ENCODE data around the gene MXD1.
"Not testable (repeated sequence)": the region's sequence is repeated elsewhere in the genome, so short reads cannot be mapped to it uniquely, and the experiment has no call there.

MXD1 gene, protein sequence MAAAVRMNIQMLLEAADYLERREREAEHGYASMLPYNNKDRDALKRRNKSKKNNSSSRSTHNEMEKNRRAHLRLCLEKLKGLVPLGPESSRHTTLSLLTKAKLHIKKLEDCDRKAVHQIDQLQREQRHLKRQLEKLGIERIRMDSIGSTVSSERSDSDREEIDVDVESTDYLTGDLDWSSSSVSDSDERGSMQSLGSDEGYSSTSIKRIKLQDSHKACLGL

DNA sequence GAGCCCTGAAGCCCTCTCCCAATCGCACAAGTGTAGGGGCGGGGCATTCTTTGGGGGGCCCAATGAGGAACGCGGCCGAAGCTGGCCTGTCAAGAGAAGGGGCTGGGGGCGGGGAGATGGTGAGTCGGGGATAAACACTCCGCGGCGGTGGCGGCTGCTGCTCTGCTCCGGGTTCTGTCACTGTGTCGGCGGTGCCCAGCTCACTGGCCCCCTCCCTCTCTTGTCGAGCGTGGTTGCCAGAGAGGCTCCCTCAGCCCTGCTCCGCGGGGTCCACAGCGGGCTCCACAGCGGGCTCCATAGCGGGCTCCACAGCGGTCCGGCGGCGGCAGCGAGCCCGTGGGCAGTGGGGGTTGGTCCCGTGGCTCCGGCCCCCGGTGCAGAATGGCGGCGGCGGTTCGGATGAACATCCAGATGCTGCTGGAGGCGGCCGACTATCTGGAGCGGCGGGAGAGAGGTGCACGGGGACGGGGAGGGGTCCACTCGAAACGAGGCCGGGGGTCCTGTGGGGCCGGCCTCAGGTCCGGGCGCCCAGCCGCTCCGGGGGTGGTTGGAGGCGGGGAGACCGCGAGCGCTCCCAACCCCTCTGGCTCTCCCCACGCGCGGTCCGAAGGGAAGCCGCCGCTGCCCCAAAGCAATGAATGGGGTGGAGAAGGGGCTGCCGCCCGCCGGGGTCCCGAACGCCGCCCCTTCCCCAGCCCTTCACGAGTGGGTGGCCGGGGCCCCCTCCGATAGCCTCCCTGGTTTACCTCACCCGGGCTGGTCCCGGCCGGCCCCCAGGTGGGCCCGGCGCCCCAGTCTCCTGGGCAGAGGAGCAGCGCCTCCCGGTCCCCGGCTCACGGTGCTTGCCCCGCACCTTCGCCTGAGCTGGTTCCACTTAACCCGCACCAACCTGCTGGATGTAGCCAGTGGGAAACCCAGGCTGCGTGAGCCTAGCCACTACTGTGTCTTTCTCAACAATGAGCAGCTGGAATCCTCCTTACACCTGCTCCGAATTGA, at the start of gene MXD1:
Gene MXD1, plus strand, starts transcription at position 160 of the 996 bp plus-strand sequence. Its CDS starts 222 bp downstream, at position 382.
- no peak for DNase-seq (ENCODE audit: low read depth)

DNA sequence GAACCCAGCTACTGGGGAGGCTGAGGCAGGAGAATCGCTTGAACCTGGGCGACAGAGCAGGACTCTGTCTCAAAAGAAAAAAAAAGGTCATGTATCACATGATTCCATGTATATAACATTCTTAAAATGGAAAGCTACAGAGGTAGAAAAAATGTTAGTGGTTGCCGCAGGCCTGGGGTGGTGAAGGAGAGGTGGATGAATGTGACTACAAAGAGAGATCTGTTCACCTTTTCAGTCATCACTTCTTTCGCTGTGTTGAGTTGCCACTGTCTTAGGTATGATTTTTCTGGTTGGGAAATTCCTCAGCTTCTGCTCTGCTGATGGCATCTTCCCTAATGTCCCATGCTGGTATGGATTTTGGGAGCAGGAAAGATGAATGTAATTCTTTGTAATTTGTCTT, 26.5 kb upstream of the MXD1 start:
- DNase-seq (ENCODE audit: low read depth), result no peak

DNA sequence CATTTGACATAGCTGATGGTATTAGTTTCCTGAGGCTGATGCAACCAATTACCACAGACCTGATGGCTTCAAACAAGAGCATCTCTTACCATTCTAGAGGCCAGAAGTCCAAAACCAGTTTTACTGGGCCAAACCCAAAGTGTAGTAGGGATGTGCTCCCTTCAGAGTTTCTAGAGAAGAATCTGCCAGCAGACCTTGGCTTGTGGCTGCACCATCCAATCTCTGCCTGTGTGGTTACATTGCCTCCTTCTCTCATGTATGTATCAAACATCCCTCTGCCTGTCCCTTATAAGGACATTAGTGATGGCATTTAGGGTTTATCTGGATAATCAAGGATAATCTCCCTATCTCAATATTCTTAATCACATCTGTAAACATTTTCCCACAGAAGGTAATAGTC, 25.6 kb upstream of the MXD1 start:
- DNase-seq (ENCODE audit: low read depth), result no peak

DNA sequence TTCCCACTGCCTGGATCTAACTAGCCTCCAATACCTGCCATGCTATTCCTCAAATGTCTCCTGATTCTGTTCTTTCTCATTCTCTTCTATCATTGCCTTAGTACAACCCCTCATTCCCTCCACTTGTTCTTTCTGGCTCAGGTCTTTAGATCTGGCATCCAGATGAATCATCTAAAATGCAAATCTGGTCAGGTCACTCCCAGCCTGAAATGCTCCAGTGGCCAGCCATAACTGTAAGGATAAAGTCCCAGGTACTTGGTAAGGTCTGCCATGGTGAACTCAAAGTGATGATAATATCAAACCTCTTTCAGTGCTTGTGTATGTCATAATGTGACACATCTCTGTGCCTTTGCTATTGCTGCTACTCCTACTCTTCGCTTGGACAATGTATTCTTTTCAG, 24.0 kb upstream of the MXD1 start:
- no peak for DNase-seq (ENCODE audit: low read depth)

DNA sequence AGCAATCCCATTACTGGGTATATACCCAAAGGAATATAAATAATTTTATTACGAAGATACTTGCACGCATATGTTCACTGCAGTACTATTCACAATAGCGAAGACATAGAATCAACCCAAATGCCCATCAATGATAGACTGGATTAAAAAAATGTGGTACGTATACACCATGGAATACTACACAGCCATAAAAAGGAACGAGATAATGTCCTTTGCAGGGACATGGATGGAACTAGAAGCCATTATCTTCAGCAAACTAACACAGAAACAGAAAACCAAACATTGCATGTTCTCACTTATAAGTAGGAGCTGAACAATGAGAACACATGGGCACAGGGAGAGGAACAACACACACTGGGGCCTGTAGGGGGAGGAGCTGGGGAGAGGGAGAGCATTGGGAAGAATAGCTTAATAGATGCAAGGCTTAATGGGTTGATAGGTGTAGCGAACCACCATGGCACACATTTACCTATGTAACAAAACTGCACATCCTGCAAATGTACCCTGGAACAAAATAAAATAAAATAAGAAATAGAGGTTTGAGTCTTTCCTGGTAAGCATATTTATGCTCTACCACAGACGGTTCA, 22.0 kb upstream of the MXD1 start:
- not testable (repeated sequence) for DNase-seq (ENCODE audit: low read depth)

DNA sequence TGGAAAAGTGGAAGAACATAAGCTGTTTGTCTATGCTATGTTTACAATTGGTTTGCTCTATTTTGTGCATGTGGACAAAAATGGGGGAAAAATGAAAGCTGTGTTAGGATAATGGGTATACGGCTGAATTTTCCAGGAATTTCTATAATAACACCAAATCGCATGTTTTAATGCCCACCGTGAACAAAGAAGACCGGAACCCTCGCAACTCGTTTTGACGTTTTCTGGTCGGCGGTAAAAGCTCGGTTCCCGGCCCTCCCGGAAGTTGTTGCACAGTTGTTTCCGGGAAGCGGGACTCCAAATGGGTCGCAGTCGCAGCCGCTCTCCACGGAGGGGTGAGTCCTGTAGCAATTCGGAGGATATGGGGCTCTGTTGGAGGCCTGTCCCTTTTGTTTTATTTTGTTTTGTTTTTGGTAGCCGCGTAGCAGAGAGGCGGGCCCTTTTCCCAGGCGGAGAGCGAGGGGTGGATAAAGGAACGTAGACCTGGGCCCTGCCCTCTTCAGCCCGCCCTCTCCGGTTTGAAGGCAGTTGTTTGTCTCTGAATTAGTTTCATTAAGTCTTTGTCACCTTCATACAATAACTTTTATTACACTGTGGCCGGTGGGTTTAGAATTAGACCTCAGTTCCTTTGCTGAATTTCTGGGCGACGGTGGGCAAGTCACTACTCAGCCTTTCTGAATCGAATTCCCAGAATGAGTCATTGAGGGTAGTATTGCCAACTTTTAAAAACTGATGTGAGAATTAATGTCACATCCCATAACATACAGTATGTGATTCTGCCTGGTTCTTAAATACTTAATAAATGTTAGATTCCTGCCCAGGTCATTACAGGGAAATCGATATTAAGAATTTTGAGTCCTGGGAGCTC, 21.0 kb upstream of the MXD1 start, which contains the start of gene SNRNP27:
Gene SNRNP27, plus strand, starts transcription at position 273 of the 868 bp plus-strand sequence. Its CDS starts 29 bp downstream, at position 302.
- peak; percentile 58 for DNase-seq (ENCODE audit: low read depth)

DNA sequence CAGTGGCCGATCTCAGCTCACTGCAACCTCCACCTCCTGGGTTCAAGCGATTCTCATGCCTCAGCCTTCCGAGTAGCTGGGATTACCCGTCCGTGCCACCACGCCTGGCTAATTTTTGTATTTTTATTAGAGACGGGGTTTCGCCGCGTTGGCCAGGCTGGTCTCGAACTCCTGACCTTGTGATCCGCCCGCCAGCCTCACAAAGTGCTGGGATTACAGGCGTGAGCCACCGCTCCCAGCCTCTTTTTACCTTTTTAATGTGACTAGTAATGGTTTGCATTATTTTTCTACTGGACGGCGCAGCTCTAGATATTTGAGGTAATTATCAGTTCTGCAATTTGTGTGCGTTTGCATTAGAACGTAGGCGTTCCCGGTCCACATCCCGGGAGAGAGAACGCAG, 20.2 kb upstream of the MXD1 start:
- not testable (repeated sequence) for DNase-seq (ENCODE audit: low read depth)

GRCh38 chr2:69902213-69902922, 12.5 kb upstream of the MXD1 start:
- DNase-seq (ENCODE audit: low read depth), result no peak

DNA sequence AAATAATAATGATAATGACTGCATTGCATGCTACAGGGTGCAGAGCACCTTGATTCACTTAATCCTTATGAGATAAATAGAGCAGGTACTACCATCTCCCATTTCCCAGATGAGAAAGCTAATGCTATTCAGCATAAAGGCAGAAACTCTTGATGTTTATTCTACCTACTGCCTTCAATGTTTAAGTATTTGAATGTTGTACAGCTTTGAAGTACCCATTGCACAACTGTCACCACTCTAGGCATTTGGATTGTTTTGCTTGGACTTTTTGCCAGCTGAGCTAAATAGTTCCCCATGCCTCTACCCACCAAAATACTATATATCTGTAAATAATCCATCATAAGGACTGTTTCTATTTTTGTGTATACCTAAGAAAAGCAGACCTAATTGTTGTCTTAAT, 7.7 kb upstream of the MXD1 start:
- DNase-seq (ENCODE audit: low read depth), result no peak

DNA sequence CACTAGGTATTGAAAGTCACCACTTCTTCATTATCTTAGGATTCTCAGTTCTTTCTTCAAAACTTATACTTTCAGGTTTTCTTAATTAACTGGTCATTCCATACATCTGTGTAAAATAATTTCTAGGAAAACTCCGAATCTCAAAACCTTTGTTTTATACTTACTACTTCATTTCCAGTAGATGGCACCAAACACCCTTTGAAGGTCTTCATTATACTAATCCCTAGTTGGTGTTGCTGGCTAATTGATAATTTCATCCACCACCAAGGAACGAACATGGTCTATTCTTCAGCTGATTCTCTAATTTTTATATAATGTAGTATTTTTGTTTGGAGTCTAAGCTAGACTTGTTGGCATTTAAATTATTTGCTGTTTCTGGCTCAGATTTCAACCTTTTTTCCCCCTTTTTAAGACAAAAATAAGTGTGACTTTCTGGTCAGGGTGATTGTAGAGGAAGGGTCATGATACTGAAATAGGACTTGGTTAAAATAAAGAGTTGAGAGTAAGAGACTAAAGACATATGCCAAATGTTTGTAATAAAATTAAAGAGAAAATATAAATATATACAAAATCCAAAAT, 2.8 kb upstream of the MXD1 start:
- peak; percentile 36 for DNase-seq (ENCODE audit: low read depth)

DNA sequence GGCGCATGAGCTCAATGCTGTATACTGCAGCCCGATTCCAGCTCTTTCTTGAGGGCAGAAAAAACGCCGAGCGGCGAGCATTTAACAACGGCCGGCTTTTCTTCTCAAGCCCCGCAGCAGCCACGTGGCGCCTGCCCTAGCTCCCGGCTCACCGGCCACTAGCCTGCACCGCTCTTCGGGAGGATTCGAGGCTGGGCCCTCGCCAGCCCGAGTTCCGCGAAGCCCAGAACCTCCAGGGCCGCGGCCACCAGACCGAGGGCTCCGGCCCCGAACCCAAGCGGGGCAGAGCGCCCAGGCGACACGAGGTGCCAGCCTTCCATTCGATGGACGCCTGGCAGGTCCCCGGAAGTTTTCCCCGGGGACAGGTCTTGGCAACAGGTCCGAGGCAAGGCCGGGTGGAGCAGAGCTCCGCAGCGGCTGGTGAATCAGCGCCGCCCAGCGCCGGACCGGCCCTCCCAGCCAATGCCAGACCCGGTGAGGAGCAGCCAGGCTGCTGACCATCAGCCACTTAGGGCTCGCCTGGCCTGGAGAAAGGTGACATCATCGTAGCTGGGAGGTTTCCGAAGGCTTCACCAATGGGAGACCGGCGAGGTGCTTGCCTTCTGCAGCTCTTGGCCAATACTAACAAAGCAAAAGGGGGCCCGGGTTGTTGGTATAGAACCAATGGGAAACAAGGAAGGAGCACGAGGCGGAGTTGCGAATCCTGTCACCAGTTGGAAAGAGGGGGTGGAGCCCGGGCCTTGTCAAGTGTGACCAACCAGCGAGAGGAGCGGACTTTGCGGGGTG, 552 bp upstream of the MXD1 start:
- DNase-seq (ENCODE audit: low read depth), result peak; percentile 100

GRCh38 chr2:69916106-69916505, 1.2 kb downstream of the MXD1 start:
- no peak for DNase-seq (ENCODE audit: low read depth)

DNA sequence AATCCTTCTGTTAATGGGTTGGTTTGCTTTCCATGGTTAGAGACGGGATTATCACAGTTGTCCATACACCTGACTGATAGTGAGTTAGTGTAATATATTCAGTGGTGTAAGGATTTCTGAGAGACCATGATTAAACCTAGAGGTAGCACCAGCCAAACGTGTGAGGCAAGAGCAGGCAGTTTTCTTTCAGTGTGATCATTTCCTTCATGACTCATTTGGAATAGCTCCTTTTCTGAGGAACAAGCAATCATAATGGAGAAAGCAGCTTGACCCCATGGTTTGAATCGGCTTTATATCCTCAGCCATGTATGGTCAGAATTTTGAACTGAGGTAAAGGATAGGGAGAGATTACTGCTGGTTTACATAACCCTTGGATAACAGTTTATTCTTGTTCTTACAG, 2.9 kb downstream of the MXD1 start:
- peak; percentile 69 for DNase-seq (ENCODE audit: low read depth)

DNA sequence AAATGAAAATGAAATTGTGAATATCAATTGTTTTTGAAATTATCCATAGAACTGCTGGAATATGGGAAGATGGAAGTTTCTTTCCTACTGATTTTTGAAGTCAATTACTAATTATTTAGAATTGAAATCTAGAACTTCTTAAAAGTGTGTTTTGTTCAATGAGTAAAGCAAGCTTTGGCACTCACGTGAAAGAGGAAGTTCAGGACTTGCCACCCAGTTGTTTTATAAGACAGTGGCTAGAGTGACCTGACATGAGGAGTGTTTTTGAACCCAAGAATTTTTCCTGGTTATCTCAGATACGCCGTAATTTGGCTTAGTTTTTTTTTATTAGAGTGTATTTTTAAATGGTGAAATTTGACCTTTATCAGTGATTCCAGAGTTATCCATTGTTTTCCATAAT, 3.5 kb downstream of the MXD1 start:
- DNase-seq (ENCODE audit: low read depth), result no peak

DNA sequence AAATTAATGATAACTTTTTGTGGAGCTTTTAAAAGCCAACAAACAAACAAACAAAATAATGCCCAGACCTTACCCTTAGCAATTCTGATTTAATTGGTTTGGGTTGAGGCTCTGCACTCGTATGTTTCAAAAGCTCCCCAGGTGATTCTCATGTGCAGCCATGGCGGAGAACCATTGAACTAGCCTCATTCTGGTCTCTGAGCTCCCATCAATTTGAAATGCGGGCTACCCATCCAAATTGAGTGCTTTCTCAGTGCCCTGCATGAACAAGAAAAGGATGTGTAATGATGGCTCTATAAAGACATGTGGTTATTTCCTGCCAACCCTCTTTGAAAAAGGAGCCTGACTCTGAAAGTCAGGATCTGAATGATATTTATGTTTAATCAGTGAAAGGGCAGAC, 8.2 kb downstream of the MXD1 start:
- no peak for DNase-seq (ENCODE audit: low read depth)

- no peak for DNase-seq (ENCODE audit: low read depth)
These were observed 12.1 kb downstream of the MXD1 start for GRCh38 chr2:69926849-69927515.

DNA sequence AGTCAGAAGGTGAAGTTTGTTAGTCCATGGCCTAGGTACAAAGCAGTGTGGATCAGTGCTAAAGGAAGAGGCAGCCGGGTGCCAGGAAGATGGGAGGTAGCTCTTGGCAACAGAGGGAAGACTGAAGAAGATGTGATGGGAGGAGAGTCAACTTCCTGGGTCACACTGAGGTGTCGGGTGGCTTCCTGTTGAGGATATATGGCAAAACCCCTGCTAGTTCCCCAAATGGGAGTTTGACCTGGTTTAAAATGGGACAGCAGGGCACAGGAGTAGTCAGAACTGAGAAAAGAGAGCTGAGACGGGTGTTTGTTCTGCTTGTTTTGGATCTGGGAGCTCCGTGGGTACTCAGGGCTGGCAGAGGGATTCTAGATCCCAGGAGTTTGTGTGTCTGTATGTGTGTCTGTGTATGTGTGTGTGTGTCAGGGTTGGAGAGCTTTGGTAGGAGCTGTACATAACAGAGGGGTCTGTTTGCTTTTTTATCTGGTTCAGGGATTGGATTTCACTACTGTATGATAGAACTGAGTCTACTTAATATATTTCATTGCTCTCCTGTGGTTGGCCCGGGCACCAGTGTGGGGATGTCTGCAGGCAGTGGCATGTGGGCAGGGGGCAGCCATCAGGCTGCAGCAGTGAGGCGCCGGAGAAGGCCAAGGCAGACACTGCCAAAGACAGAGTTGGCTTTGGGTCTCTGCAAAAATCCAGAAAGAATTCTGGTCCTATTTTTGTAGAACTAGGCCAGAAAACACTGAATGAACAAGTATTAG, 17.1 kb downstream of the MXD1 start:
- DNase-seq (ENCODE audit: low read depth), result no peak

- no peak for DNase-seq (ENCODE audit: low read depth)
These were observed 17.6 kb downstream of the MXD1 start for GRCh38 chr2:69932596-69932922.

Data from GM04504 (cell line).